Body of pancreas (tissue), 4 donors: ENCODE results near the gene PPP6R3. TPM values are rescaled to one million over a fixed set of nuclear protein-coding genes. Genes with fewer than 3 reads are reported as not detected.

Source experiments
- ATAC-seq: fragments of 150-250 bp; one replicate; pipeline ENCODE4 v1.9.1; 2016
- DNase-seq, 4 donors: peaks; one replicate each; pipeline ENCODE4 v3.0.0-alpha.2; 2019
- H3K27ac ChIP-seq, 4 donors: fragments of 200-600 bp; sonication (generic); 1 replicate in 3 of 4; 2 replicates in 1 of 4; pipeline versions ENCODE4 v1.5.1 to v1.6.1; 2016 to 2019; ENCODE audit warnings: mild to moderate bottlenecking in 1 of 4, mixed read lengths in 1 of 4, moderate library complexity in 1 of 4
- H3K27me3 ChIP-seq, 2 donors: fragments of 200-600 bp; sonication (generic); one replicate each; pipeline ENCODE4 v1.6.0; 2016; ENCODE audit warnings: mild to moderate bottlenecking in 1 of 2
- H3K36me3 ChIP-seq, 2 donors: fragments of 200-600 bp; sonication (generic); replicated peaks in 1 of 2; 2 replicates each; pipeline ENCODE4 v1.5.1; 2016; ENCODE audit warnings: low read depth in 2 of 2; ENCODE audit not compliant: insufficient read depth in 1 of 2
- H3K4me1 ChIP-seq: fragments of 200-600 bp; sonication (generic); one replicate; pipeline ENCODE4 v1.6.0; 2016
- H3K4me3 ChIP-seq, 2 donors: fragments of 200-600 bp; sonication (generic); 1 replicate in 1 of 2; 2 replicates in 1 of 2; pipeline ENCODE4 v1.5.1; 2016 to 2019
- H3K9me3 ChIP-seq, 3 donors: fragments of 200-600 bp; sonication (generic); 1 replicate in 2 of 3; 2 replicates in 1 of 3; pipeline ENCODE4 v1.5.1; 2016
- POLR2A ChIP-seq, 3 donors: fragments of 450-650 bp; IDR thresholded peaks; one replicate each; pipeline ENCODE4 v1.6.1; 2016; ENCODE audit warnings: antibody characterized with exemption in 3 of 3, mild to moderate bottlenecking in 2 of 3
- WGBS, 2 donors: methylation state at CpG; one replicate each; pipeline ENCODE4 v1.1.5; 2017; 5-methylcytosine and 5-hydroxymethylcytosine counted together
- intact Hi-C: fragments of 100-400 bp; cut with DNase I; formaldehyde crosslinking; loops from one replicate; pipeline ENCODE4 v1.15.1; 2023
- total RNA-seq, 2 donors: library from RNA; depleted of rRNA; stranded (reverse); fragments of >200 nt; gene quantifications; one replicate each; pipeline ENCODE4 v1.1.0, GENCODE V29; 2016
- TF ChIP-seq, protein P1 (sequence below), 7 experiments: fragments of 450-650 bp in 4 of 7; fragments of 200-600 bp in 3 of 7; sonication (generic) in 3 of 7; IDR thresholded peaks; one replicate each; pipeline ENCODE4 v1.5.1; 2016 to 2019; ENCODE audit warnings: antibody characterized with exemption in 7 of 7

Gene PPP6R3
- total RNA-seq, 2 donors from 2014 or later: 92.9 to 94.9 TPM

DNA sequence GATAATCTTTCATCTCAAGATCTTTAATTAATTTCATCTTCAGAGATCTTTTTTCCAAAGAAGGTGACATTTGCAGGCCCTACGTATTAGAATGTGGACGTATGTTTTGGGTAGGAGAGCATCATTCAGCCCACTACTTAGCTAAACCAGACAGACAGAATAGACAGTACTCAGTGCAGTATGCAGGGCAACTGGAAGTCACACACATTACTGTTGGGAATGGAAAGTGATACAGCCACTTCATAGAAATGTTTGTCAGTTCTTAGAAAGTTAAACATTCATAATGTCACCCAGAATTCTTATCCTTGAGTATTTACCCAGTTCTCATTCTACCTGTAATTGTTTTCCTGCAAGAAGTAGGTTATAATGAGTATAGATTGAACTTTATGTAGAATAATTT, 102.9 kb downstream of the PPP6R3 start:
- no peak for ATAC-seq
- Histone ChIP-seq H3K27ac (no peak overlapping the region), H3K9me3 (no peaks in the 10 kb centered on the region), H3K27me3 (no peaks in the 10 kb centered on the region), H3K4me3 (no peak overlapping the region), H3K36me3 (peaks cover 0 to 8% of the 10 kb centered on the region in 2 donors), H3K4me1 (no peaks in the 10 kb centered on the region)
- intact Hi-C loops: no loop called here
- DNase-seq: no peak
- TF ChIP-seq, protein P1, sequence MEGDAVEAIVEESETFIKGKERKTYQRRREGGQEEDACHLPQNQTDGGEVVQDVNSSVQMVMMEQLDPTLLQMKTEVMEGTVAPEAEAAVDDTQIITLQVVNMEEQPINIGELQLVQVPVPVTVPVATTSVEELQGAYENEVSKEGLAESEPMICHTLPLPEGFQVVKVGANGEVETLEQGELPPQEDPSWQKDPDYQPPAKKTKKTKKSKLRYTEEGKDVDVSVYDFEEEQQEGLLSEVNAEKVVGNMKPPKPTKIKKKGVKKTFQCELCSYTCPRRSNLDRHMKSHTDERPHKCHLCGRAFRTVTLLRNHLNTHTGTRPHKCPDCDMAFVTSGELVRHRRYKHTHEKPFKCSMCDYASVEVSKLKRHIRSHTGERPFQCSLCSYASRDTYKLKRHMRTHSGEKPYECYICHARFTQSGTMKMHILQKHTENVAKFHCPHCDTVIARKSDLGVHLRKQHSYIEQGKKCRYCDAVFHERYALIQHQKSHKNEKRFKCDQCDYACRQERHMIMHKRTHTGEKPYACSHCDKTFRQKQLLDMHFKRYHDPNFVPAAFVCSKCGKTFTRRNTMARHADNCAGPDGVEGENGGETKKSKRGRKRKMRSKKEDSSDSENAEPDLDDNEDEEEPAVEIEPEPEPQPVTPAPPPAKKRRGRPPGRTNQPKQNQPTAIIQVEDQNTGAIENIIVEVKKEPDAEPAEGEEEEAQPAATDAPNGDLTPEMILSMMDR (IDR thresholded peaks at IDR 0.05): no peak
- no peak for TF ChIP-seq POLR2A (IDR thresholded peaks at IDR 0.05)
- WGBS, 2 donors: 92 to 93% methylated on average over 2 of the region's 2 CpGs

DNA sequence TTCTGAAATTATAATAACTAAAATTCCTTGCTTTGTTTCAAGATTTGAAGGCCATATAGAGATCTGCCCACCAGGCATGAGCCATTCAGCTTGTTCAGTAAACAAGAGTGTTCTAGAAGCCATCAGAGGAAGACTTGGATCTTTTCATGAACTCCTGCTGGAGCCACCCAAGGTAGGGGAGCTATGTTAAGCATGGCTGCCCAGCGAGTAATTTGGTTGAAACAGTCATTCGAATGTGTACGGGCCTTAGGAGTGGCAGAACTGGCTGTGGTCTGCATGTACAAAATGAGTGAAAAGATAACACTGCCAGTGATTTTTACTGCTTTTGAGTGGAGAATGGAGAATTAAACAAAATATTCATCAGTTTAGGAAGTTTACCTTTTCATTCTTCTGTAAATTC, 103.7 kb downstream of the PPP6R3 start:
- ATAC-seq (no peak), DNase-seq (no peak)
- intact Hi-C loops: no loop called here
- Histone ChIP-seq H3K36me3 (peaks cover 0 to 6% of the 10 kb centered on the region in 2 donors), H3K27me3 (no peaks in the 10 kb centered on the region), H3K4me1 (no peaks in the 10 kb centered on the region), H3K9me3 (no peaks in the 10 kb centered on the region), H3K27ac (no peak overlapping the region), H3K4me3 (no peak overlapping the region)
- TF ChIP-seq, protein P1 (IDR thresholded peaks at IDR 0.05): no peak
- no peak for TF ChIP-seq POLR2A (IDR thresholded peaks at IDR 0.05)
- WGBS, 2 donors: 89 to 93% methylated on average over 3 of the region's 3 CpGs

DNA sequence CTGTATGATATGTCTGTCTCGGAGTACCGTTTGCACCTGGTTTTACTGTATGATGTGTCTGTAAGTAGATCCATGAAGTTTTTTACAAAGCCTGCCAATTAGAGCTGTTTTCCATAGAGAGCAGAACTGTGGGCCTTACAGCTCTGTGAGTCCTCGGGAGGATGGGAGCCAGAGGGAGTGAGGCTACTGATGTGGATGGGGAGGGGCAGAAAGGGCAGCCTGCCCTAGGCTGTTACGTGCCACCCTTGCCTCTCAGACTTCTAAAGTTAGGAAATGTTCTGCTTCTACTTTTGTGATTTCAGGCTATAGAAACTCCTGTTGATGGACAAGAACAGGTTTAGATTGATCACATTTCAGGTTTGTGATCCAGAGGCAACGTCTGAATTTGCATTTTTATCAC, 105.2 kb downstream of the PPP6R3 start:
- no peaks in the 10 kb centered on the region for H3K27me3 ChIP-seq
- no peak overlapping the region for H3K4me3 ChIP-seq
- intact Hi-C loops: no loop called here
- no peaks in the 10 kb centered on the region for H3K4me1 ChIP-seq
- no peak overlapping the region for H3K27ac ChIP-seq
- peaks cover 0 to 6% of the 10 kb centered on the region in 2 donors for H3K36me3 ChIP-seq
- no peak for TF ChIP-seq POLR2A (IDR thresholded peaks at IDR 0.05)
- TF ChIP-seq, protein P1 (IDR thresholded peaks at IDR 0.05): no peak
- ATAC-seq (no peak), DNase-seq (no peak)
- H3K9me3 ChIP-seq: no peaks in the 10 kb centered on the region
- WGBS, 2 donors: 71 to 78% methylated on average over 5 of the region's 5 CpGs

DNA sequence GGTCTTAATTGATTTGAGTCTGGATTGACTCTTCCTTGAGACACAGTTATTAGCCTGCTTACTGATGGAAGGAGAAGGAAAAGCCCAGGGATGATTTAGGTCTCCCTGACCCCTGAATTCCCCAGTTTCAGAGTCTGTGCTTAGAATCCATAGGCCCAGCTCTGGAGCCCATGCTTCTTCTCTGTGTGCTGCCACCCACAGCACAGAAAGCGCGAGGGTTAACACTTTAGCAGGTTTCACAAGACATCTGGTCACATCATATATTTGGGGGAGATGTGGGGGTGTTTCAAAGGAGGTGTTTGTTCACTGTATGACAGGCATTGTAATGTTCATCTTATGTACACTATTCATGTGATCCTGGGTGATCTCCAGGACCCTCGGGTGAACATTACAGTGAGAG, 107.0 kb downstream of the PPP6R3 start:
- Histone ChIP-seq H3K4me3 (no peak overlapping the region), H3K36me3 (peaks cover 0 to 5% of the 10 kb centered on the region in 2 donors), H3K4me1 (no peaks in the 10 kb centered on the region), H3K27me3 (no peaks in the 10 kb centered on the region), H3K27ac (no peak overlapping the region), H3K9me3 (no peaks in the 10 kb centered on the region)
- DNase-seq: no peak
- 84 to 88% methylated on average over 3 of the region's 3 CpGs for WGBS, 2 donors
- no peak for ATAC-seq
- intact Hi-C loops: no loop called here
- TF ChIP-seq POLR2A (IDR thresholded peaks at IDR 0.05): no peak
- TF ChIP-seq, protein P1 (IDR thresholded peaks at IDR 0.05): no peak

DNA sequence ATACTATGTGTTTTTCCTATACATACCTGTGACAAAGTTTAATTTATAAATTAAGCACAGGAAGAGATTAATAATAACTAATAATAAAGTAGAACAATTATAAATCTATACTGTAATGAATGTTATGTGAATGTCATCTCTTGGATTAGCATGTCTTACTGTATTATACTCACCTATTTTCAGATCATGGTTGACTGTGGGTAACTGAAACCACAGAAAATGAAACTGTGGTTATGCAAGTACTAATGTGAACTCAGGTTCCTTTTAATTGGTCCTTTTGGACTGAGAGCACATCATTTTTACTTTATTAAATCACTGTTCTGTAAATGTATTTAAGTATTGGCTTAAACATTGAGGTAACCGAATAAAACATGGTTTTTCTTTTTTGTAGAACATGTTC, 108.8 kb downstream of the PPP6R3 start:
- no peaks in the 10 kb centered on the region for H3K9me3 ChIP-seq
- H3K4me1 ChIP-seq: no peaks in the 10 kb centered on the region
- DNase-seq (no peak), ATAC-seq (no peak)
- H3K36me3 ChIP-seq: peaks cover 0 to 8% of the 10 kb centered on the region in 2 donors
- intact Hi-C loops: no loop called here
- no peak overlapping the region for H3K4me3 ChIP-seq
- no peak overlapping the region for H3K27ac ChIP-seq
- 85 to 93% methylated on average over 1 of the region's 1 CpG for WGBS, 2 donors
- TF ChIP-seq POLR2A (IDR thresholded peaks at IDR 0.05): no peak
- TF ChIP-seq, protein P1 (IDR thresholded peaks at IDR 0.05): no peak
- H3K27me3 ChIP-seq: no peaks in the 10 kb centered on the region
